Esophagus muscularis mucosa (tissue), 4 donors: ENCODE results near the gene RTP5. TPM values are rescaled to one million over a fixed set of nuclear protein-coding genes. Genes with fewer than 3 reads are reported as not detected.

Experiments used
- DNase-seq: peaks from one replicate; pipeline ENCODE4 v3.0.0-alpha.2; 2017; ENCODE audit errors: extremely low spot score
- H3K27ac ChIP-seq, 4 donors: fragments of 200-600 bp; sonication (generic); replicated peaks in 1 of 4; 1 replicate in 3 of 4; 2 replicates in 1 of 4; pipeline ENCODE4 v1.5.1; 2016 to 2019; ENCODE audit warnings: mild to moderate bottlenecking in 1 of 4
- H3K27me3 ChIP-seq, 4 donors: fragments of 200-600 bp; sonication (generic); one replicate each; pipeline versions ENCODE4 v1.5.1 to v1.6.0; 2016 to 2019
- H3K36me3 ChIP-seq, 4 donors: fragments of 200-600 bp; sonication (generic); one replicate each; pipeline ENCODE4 v1.5.1; 2016 to 2019
- H3K4me1 ChIP-seq, 4 donors: fragments of 200-600 bp; sonication (generic); one replicate each; pipeline ENCODE4 v1.5.1; 2016 to 2019
- H3K4me3 ChIP-seq, 4 donors: fragments of 200-600 bp; sonication (generic); 1 replicate in 2 of 4; 2 replicates in 2 of 4; pipeline ENCODE4 v1.5.1; 2016 to 2019; ENCODE audit warnings: mild to moderate bottlenecking in 4 of 4, moderate library complexity in 1 of 4
- H3K9me3 ChIP-seq, 4 donors: fragments of 200-600 bp; sonication (generic); 1 replicate in 3 of 4; 2 replicates in 1 of 4; pipeline ENCODE4 v1.5.1; 2016 to 2019
- EP300 ChIP-seq: sonication (generic); formaldehyde crosslinking; IDR thresholded peaks from one replicate; pipeline ENCODE4 v1.6.1; 2017; ENCODE audit warnings: antibody characterized with exemption
- POLR2A ChIP-seq: fragments of 450-650 bp; IDR thresholded peaks from one replicate; pipeline ENCODE4 v1.6.1; 2017; ENCODE audit warnings: antibody characterized with exemption, moderate library complexity, mild to moderate bottlenecking, low read depth
- POLR2AphosphoS5 ChIP-seq, 2 donors: sonication (generic); formaldehyde crosslinking; IDR thresholded peaks; one replicate each; pipeline ENCODE4 v1.6.1; 2017; ENCODE audit warnings: antibody characterized with exemption in 2 of 2
- WGBS: methylation state at CpG from one replicate; pipeline ENCODE4 v1.1.5; 2018; 5-methylcytosine and 5-hydroxymethylcytosine counted together
- intact Hi-C: fragments of 100-400 bp; cut with DNase I; formaldehyde crosslinking; loops from one replicate; pipeline ENCODE4 v1.15.1; 2023
- total RNA-seq, 4 donors: library from RNA; depleted of rRNA; stranded (reverse); fragments of >200 nt; gene quantifications; one replicate each; pipeline versions ENCODE4 v1.1.0 to v1.2.1, GENCODE V29; 2016
- TF ChIP-seq, protein P1 (sequence below), 3 experiments: fragments of 200-600 bp in 2 of 3; fragments of 450-650 bp in 1 of 3; sonication (generic) in 2 of 3; IDR thresholded peaks; one replicate each; pipeline ENCODE4 v1.5.1; 2017 to 2019; ENCODE audit warnings: antibody characterized with exemption in 3 of 3, mild to moderate bottlenecking in 2 of 3, moderate library complexity in 1 of 3

RTP5 gene
- total RNA-seq, 4 donors from 2014 or later, result 0.17 TPM; not detected in 3

DNA sequence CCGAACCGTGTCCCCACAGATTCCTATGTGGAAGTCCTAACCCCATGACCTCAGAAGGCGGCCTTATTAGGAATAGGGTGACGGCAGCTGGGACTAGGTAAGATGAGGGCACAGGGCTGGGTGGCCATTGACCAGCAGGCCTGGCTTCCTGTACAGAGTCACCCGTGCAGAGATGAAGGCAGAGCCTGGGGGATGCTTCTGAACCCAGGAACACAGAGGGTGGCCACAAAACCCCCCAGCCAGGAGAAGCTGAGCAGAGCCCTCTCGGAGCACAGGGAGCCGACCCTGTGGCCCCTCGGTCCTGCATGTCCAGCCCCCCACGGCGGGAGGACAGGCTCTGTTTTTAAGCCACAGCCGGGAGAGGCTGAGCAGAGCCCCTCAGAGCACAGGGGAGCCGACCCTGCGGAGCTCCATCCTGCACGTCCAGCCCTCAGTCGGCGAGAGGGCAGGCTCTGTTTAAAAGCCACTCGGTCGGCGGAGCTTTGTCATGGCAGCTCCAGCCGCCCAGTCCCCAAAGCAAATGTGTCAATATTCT lies 13.6 kb upstream of the RTP5 start:
- no peaks in the 10 kb centered on the region for H3K36me3 ChIP-seq
- H3K4me1 ChIP-seq, result peaks cover 23 to 37% (median 30%) of the 10 kb centered on the region in 4 donors
- DNase-seq, result no peak
- 79% methylated on average over 19 of the region's 20 CpGs for WGBS
- no peak overlapping the region for H3K4me3 ChIP-seq
- no peak overlapping the region for H3K27ac ChIP-seq
- intact Hi-C loops, result no loop called here
- peaks cover 0 to 7% (median 0%) of the 10 kb centered on the region in 4 donors for H3K27me3 ChIP-seq
- H3K9me3 ChIP-seq, result no peaks in the 10 kb centered on the region
- TF ChIP-seq POLR2A (no peak), POLR2AphosphoS5 (IDR thresholded peaks at IDR 0.05) (no peak), EP300 (no peak)
- TF ChIP-seq, protein P1, sequence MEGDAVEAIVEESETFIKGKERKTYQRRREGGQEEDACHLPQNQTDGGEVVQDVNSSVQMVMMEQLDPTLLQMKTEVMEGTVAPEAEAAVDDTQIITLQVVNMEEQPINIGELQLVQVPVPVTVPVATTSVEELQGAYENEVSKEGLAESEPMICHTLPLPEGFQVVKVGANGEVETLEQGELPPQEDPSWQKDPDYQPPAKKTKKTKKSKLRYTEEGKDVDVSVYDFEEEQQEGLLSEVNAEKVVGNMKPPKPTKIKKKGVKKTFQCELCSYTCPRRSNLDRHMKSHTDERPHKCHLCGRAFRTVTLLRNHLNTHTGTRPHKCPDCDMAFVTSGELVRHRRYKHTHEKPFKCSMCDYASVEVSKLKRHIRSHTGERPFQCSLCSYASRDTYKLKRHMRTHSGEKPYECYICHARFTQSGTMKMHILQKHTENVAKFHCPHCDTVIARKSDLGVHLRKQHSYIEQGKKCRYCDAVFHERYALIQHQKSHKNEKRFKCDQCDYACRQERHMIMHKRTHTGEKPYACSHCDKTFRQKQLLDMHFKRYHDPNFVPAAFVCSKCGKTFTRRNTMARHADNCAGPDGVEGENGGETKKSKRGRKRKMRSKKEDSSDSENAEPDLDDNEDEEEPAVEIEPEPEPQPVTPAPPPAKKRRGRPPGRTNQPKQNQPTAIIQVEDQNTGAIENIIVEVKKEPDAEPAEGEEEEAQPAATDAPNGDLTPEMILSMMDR (IDR thresholded peaks at IDR 0.05), result no peak

DNA sequence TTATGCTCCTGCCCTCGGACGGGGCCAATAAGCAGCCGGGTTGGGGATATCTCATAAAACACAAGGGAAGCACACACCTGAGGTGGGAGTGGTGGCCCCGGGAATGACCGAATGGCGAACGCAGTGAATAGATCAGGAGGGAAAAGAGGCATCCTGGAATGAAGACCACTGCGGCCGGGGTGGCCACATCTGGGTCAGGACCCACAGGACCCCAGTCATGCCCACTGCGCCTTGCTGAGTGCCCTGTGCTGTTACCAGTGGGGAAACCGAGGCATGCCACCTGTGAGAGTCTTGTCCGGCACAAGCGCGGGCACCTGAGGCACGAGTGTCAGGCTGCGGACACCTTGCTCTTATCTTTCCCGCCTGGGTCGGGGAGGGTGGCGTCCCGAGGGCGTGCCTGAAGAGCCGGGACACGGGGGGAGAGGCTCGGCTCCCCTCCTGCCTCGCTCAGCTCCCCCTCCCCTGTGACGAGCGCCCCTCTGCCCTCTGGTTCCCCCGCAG lies 12.4 kb upstream of the RTP5 start:
- Histone ChIP-seq H3K27ac (no peak overlapping the region), H3K4me1 (peaks cover 23 to 37% (median 31%) of the 10 kb centered on the region in 4 donors), H3K36me3 (no peaks in the 10 kb centered on the region), H3K9me3 (no peaks in the 10 kb centered on the region), H3K27me3 (peaks cover 0 to 11% (median 0%) of the 10 kb centered on the region in 4 donors), H3K4me3 (peak overlapping the region in 1 of 4 donors; percentile 1)
- intact Hi-C loops, result no loop called here
- TF ChIP-seq POLR2AphosphoS5 (IDR thresholded peaks at IDR 0.05) (no peak), EP300 (no peak), POLR2A (no peak)
- TF ChIP-seq, protein P1 (IDR thresholded peaks at IDR 0.05), result no peak
- 91% methylated on average over 12 of the region's 28 CpGs for WGBS
- DNase-seq, result no peak

DNA sequence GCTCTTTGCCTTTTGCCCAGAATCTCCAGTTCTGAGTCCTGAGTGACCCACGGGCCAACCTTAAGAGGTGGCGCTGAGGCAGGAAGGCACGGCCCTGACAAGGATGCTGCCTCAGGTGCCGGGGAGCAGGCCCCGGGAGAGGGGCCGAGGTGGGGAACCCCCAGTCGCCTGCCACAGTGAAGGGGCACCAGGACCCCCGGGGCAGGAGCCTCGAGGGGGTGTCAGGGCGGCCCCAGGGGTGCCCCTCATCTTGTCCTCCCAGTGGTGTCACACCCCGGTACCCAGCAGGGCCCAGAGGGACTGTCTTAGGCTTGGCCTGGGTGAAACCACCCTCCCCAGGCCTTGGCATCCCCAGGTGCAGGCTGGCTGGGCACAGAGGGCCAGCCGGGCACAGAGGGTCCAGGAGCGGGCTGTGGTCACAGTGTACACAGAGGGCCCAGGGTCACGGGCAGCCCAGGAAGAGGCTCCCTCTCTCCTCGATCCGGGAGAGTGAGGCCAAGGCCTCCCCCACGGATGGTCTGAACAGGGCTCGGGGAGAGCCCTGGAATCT lies 11.9 kb upstream of the RTP5 start:
- no peak for DNase-seq
- H3K27ac ChIP-seq, result no peak overlapping the region
- intact Hi-C loops, result no loop called here
- H3K4me1 ChIP-seq, result peaks cover 23 to 37% (median 31%) of the 10 kb centered on the region in 4 donors
- TF ChIP-seq EP300, result no peak
- no peak for TF ChIP-seq POLR2AphosphoS5 (IDR thresholded peaks at IDR 0.05)
- TF ChIP-seq, protein P1 (IDR thresholded peaks at IDR 0.05), result no peak
- TF ChIP-seq POLR2A, result no peak
- WGBS, result 83% methylated on average over 12 of the region's 18 CpGs
- H3K36me3 ChIP-seq, result no peaks in the 10 kb centered on the region
- H3K4me3 ChIP-seq, result peak overlapping the region in 1 of 4 donors; percentile 1
- no peaks in the 10 kb centered on the region for H3K9me3 ChIP-seq
- H3K27me3 ChIP-seq, result peaks cover 0 to 17% (median 0%) of the 10 kb centered on the region in 4 donors

- TF ChIP-seq POLR2A (no peak), POLR2AphosphoS5 (IDR thresholded peaks at IDR 0.05) (peak in 1 of 2 donors; percentile 7), EP300 (no peak)
- TF ChIP-seq, protein P1 (IDR thresholded peaks at IDR 0.05), result no peak
- Histone ChIP-seq H3K36me3 (no peaks in the 10 kb centered on the region), H3K27me3 (peaks cover 0 to 25% (median 5%) of the 10 kb centered on the region in 4 donors), H3K9me3 (no peaks in the 10 kb centered on the region), H3K4me3 (peak within 1 kb of the TSS; percentile 34 to 51 (median 39)), H3K4me1 (peaks cover 26 to 40% (median 34%) of the 10 kb centered on the region in 4 donors), H3K27ac (peak within 1 kb of the TSS; percentile 76 to 86 (median 80))
- intact Hi-C loops, result no loop called here
- 57% methylated on average over 2 of the region's 28 CpGs for WGBS
- no peak for DNase-seq
These were observed 11.1 kb upstream of the RTP5 start, which contains the start of gene PDCD1 for GRCh38 chr2:241858206-241859016. TSS of gene PDCD1 (minus strand) at chr2:241858894. CDS start at chr2:241858838, 56 bp downstream.
